GM12874 (cell line): ENCODE results near the gene GFAP.

Experiments
- CTCF ChIP-seq: IDR thresholded peaks from 2 replicates; pipeline ENCODE4 v1.5.1; 2011; ENCODE audit warnings: low read depth, mild to moderate bottlenecking, control low read depth, low read length, moderate library complexity; ENCODE audit not compliant: insufficient read depth

The GFAP gene

DNA sequence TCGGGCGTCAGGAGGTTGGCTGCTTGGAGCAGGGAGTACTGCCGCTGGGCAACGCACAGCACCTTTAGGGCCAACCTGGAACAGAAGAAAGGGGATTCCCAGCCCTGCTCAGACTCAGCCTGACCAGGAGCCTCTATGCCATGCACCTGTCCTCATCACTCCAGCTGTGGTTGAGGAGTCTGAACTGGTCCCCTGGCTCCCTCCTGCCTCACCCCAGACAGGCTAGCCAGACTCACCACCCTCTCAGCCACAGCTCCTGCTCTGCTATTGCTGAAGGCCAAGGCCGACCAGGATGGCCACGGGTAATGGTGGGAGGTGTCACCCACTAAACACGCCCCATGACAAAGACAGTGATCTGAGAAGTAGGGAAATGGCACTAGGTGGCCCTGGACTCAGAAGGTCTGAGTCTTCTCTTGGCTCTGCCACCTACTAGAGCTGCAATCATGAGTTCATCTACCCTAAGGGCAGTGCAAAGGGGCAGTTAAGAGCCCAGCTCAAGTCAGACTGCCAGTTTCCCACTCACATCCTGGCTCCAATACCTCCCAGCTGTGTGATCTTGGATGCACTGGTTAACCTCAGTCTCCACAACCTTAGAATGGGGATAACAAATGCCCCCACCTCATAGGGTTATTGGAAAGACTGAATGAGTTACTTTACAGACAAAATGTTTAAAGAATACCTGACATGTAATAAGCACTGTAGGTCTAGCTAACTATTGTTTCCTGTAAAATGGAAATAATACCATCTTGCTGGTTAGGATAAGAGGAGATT lies 13.8 kb upstream of the GFAP start:
- TF ChIP-seq CTCF: no peak

DNA sequence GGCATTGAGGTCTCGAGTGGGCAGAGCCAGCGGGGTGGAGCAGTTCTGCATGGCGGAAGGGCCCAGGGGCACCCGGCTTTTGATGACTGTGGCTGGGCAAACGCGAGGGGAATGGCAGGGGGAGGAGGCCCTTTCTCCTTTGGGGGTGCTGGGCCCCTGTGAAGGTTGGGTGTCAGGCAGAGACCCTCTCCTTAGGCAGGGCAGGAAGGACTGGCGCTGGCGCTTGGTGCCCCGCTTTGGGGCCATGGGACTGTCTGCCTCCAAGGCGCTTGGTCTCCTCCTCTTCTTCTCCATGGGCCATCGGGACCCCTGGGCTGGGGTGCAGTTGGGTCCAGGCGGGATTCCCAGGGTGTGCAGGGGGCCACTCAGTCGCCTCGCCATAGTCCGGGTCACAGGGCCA lies 12.8 kb upstream of the GFAP start:
- TF ChIP-seq CTCF: no peak

- TF ChIP-seq CTCF: no peak
These were observed 12.4 kb upstream of the GFAP start for GRCh38 chr17:44927696-44928095.

GRCh38 chr17:44926821-44927525 lies 11.7 kb upstream of the GFAP start:
- no peak for TF ChIP-seq CTCF

- no peak for TF ChIP-seq CTCF
These were observed 10.7 kb upstream of the GFAP start for GRCh38 chr17:44925731-44926697.

DNA sequence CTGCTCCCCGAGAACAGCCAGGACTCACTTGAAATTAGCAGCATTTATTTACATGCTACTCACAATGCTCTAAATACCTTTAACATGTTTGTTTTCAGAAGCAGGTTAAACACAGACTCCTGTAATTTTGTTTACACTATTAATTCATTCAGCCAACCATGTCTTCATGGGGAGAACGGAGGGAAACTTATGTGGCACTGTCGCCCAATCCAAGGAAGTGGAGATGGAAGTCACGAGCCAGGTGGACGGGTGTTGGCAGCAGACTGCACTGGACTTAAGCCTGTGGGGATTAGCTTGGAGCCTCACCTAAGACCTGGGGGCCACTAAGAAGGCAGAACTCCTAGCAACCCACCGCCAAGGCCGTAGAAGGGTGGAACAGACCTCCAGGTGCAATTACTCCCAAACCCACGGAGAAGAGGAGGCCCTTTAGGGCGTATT lies 8.8 kb upstream of the GFAP start:
- no peak for TF ChIP-seq CTCF
